Loucy (cell line): Measurements from ENCODE around the gene CCDC83.

Experiments used
- H2AFZ ChIP-seq: fragments of 200-600 bp; sonication (generic); 2 replicates; pipeline ENCODE4 v1.6.0; 2016; ENCODE audit warnings: antibody characterized with exemption, mild to moderate bottlenecking, low read length, moderate library complexity
- H3F3A ChIP-seq: fragments of 200-600 bp; 2 replicates; pipeline ENCODE4 v1.6.0; 2016; ENCODE audit warnings: antibody characterized with exemption, low read depth, mild to moderate bottlenecking
- H3K27me3 ChIP-seq: fragments of 200-600 bp; sonication (generic); 2 replicates; pipeline ENCODE4 v1.6.1; 2014; ENCODE audit warnings: low read length, mild to moderate bottlenecking; ENCODE audit not compliant: insufficient read depth, poor library complexity, severe bottlenecking
- H3K36me3 ChIP-seq: fragments of 200-600 bp; sonication (generic); 2 replicates; pipeline ENCODE4 v1.6.1; 2016; ENCODE audit warnings: low read length; ENCODE audit not compliant: insufficient read depth
- H3K4me1 ChIP-seq: fragments of 200-600 bp; sonication (generic); 2 replicates; pipeline ENCODE4 v1.5.1; 2014; ENCODE audit warnings: low read length, mild to moderate bottlenecking; ENCODE audit not compliant: insufficient read depth, poor library complexity, severe bottlenecking
- H3K4me2 ChIP-seq: fragments of 200-600 bp; sonication (generic); 2 replicates; pipeline ENCODE4 v1.6.0; 2014; ENCODE audit warnings: antibody characterized with exemption, low read length, low read depth, mild to moderate bottlenecking; ENCODE audit not compliant: poor library complexity, severe bottlenecking
- H3K4me3 ChIP-seq: fragments of 200-600 bp; sonication (generic); 2 replicates; pipeline ENCODE4 v1.5.1; 2014; ENCODE audit warnings: low read length, mild to moderate bottlenecking, mixed read lengths; ENCODE audit not compliant: poor library complexity, severe bottlenecking
- H3K79me2 ChIP-seq: fragments of 200-600 bp; sonication (generic); 2 replicates; pipeline ENCODE4 v1.6.1; 2014; ENCODE audit warnings: low read length; ENCODE audit not compliant: insufficient read depth
- H3K9ac ChIP-seq: fragments of 200-600 bp; sonication (generic); 2 replicates; pipeline ENCODE4 v1.6.0; 2014; ENCODE audit warnings: mild to moderate bottlenecking, low read depth, low read length, moderate library complexity; ENCODE audit not compliant: poor library complexity, severe bottlenecking
- H3K9me2 ChIP-seq: fragments of 200-600 bp; sonication (generic); replicated peaks from 2 replicates; pipeline ENCODE4 v1.6.1; 2016; ENCODE audit warnings: low read depth, low read length, mixed read lengths
- H3K9me3 ChIP-seq: fragments of 200-600 bp; sonication (generic); 2 replicates; pipeline ENCODE4 v1.6.1; 2014; ENCODE audit warnings: mild to moderate bottlenecking, antibody characterized with exemption, low read length, low read depth; ENCODE audit not compliant: insufficient read depth
- H4K20me1 ChIP-seq: fragments of 200-600 bp; sonication (generic); 2 replicates; pipeline ENCODE4 v1.6.0; 2014; ENCODE audit warnings: antibody characterized with exemption, low read length, mild to moderate bottlenecking; ENCODE audit not compliant: insufficient read depth, poor library complexity, severe bottlenecking
- EZH2phosphoT487 ChIP-seq: fragments of 200-600 bp; IDR thresholded peaks from 2 replicates; pipeline ENCODE4 v1.6.1; 2018; ENCODE audit warnings: antibody characterized with exemption, mild to moderate bottlenecking, moderate library complexity, borderline replicate concordance
- TF ChIP-seq, protein P1 (sequence below): fragments of 200-600 bp; sonication (generic); conservative IDR thresholded peaks from 2 replicates; pipeline ENCODE4 v1.5.1; 2014; ENCODE audit warnings: mild to moderate bottlenecking, antibody characterized with exemption, low read length

Gene CCDC83

DNA sequence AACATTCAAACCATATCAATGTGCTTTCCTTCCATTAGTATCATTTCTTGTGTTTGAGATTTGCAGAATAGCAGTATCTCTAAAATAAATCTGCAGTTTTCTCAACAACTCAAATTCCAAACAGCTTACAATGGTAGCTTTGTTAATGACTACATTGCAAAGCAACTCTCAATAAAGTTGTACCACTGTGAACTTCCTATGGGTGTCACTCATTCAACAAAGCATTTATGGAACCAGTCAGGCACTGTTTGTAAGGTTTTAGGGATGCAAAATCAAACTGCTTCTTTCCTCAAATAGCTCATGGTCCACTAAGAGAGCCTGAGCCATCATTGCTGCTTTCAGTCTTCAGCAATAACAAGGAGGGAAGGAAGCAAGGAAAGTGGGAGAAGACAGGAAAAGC lies 91.0 kb downstream of the CCDC83 start:
- Histone ChIP-seq H2AFZ (no peak overlapping the region), H3K9ac (no peak overlapping the region), H4K20me1 (no peaks in the 10 kb centered on the region), H3K79me2 (no peaks in the 10 kb centered on the region), H3F3A (no peaks in the 10 kb centered on the region), H3K36me3 (no peaks in the 10 kb centered on the region), H3K9me3 (peaks cover 5% of the 10 kb centered on the region; the same call in 1 of the 2 replicates), H3K4me2 (no peak overlapping the region), H3K27me3 (no peaks in the 10 kb centered on the region), H3K9me2 (no peaks in the 10 kb centered on the region), H3K4me3 (no peak overlapping the region), H3K4me1 (no peaks in the 10 kb centered on the region)
- TF ChIP-seq EZH2phosphoT487, result no peak
- TF ChIP-seq, protein P1, sequence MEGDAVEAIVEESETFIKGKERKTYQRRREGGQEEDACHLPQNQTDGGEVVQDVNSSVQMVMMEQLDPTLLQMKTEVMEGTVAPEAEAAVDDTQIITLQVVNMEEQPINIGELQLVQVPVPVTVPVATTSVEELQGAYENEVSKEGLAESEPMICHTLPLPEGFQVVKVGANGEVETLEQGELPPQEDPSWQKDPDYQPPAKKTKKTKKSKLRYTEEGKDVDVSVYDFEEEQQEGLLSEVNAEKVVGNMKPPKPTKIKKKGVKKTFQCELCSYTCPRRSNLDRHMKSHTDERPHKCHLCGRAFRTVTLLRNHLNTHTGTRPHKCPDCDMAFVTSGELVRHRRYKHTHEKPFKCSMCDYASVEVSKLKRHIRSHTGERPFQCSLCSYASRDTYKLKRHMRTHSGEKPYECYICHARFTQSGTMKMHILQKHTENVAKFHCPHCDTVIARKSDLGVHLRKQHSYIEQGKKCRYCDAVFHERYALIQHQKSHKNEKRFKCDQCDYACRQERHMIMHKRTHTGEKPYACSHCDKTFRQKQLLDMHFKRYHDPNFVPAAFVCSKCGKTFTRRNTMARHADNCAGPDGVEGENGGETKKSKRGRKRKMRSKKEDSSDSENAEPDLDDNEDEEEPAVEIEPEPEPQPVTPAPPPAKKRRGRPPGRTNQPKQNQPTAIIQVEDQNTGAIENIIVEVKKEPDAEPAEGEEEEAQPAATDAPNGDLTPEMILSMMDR, result 0 out of 2 replicates have a peak, but pooled peaks have one; percentile 16

DNA sequence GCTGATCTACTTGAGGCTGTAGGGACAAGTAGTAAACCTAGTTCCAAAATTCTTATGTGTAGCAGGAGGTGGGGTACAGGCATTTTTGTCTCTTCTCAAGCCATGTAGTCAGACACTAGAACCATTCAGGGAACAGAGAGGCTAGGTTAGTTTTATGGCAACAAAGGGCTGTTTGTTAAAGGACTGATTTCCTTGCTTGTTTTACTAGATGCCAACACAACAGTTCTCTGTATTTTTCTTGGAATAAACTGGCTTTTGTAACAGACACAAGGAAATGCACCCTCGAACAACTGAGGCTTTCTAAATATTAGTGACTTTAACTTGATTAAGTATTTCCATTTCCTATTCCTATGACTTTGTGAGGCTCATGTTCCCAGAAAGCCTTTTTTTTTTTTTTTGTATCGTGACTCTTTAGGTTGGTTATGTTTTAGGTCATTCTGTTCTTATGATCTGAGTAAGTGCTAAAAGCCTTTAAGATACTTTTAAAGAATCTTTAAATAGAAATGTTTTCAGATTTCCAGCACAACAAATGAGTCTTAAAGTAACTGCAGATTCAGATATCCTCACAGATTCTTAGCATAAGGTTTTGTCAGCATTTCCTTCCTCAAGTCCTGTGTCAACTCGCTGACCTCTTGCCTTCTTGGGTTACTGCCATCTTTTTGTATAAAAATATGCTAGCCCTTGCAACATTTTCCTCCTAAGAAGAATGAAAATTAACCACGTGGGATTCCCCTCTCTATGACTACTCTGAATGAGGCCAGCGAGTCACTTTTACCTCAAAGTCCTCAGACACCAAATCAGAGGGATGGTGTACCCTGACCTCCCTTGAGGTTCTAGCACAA lies 92.5 kb downstream of the CCDC83 start:
- Histone ChIP-seq H3K27me3 (no peaks in the 10 kb centered on the region), H3F3A (no peaks in the 10 kb centered on the region), H3K4me3 (no peak overlapping the region), H3K79me2 (no peaks in the 10 kb centered on the region), H3K36me3 (no peaks in the 10 kb centered on the region), H4K20me1 (no peaks in the 10 kb centered on the region), H3K9me3 (peaks cover 5% of the 10 kb centered on the region; the same call in 1 of the 2 replicates), H3K4me1 (no peaks in the 10 kb centered on the region), H3K9ac (no peak overlapping the region), H2AFZ (no peak overlapping the region), H3K4me2 (no peak overlapping the region), H3K9me2 (no peaks in the 10 kb centered on the region)
- TF ChIP-seq, protein P1, result no peak
- TF ChIP-seq EZH2phosphoT487, result no peak

DNA sequence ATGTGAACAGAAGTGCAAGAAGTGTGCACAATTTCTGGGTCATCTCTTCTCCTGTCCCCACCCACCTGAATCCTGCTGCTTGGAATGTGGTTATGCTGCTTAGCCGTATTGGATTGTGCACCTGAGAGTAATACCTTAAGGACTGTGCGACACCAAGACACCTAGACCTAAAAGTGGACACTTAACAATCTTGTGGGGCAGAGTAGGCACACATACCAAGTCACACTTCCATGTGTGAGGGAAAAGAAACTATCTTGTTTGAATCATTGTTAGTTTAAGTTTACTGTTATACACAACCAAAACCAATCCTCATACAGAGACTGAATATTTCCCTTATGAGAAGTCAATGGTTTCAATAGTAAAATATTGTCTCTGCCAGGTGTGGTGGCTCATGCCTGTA lies 93.7 kb downstream of the CCDC83 start:
- Histone ChIP-seq H3F3A (no peaks in the 10 kb centered on the region), H3K36me3 (peaks cover 5% of the 10 kb centered on the region; the same call in 1 of the 2 replicates), H3K27me3 (no peaks in the 10 kb centered on the region), H3K9me2 (no peaks in the 10 kb centered on the region), H3K4me3 (no peak overlapping the region), H3K9me3 (peaks cover 5% of the 10 kb centered on the region; the same call in 1 of the 2 replicates), H3K79me2 (no peaks in the 10 kb centered on the region), H3K4me2 (no peak overlapping the region), H4K20me1 (no peaks in the 10 kb centered on the region), H3K9ac (no peak overlapping the region), H3K4me1 (no peaks in the 10 kb centered on the region), H2AFZ (no peak overlapping the region)
- no peak for TF ChIP-seq EZH2phosphoT487
- TF ChIP-seq, protein P1, result no peak
